GM10847 (cell line): Measurements from ENCODE around the gene NANOS1.

Experiments used
- POLR2A ChIP-seq: IDR thresholded peaks from 2 replicates; pipeline ENCODE4 v1.6.1; 2011; ENCODE audit not compliant: insufficient read length; ENCODE audit errors: extremely low read depth

NANOS1 gene

DNA sequence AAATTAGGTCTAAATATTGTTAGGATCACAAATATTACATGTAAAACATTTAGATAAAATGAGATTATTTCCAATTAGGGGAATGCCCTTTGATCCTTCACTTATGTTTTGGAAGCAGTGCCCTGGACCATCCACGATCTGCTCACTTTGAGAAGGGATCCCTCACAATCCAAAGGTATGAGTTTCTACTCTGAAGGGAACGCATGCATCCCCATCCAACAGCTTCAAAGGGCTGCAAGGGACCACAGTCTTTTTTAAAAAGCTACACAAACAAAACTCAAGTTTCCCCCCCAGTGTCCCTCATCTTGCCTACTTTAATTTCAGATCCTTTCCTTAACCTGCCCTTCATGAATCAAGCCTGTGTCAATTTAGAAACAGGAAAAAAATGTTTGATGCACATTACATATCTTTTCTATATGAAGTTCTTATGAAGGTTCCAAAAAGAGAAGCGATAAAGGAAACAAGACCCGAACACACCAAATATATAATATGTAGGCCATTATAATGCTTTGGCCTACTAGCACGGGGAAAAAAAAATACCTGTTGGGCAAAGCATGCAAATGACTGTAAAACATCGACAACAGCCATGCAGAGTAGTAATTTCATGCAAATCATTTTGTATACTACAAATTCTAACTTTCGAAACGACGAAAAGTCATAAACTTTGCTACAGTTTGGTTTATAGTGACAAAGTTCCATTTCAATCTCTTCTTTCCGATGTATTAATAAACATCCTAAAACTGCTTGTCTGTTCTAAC lies 49.1 kb downstream of the NANOS1 start:
- no peak for TF ChIP-seq POLR2A

- peak; percentile 58 for TF ChIP-seq POLR2A
These were observed 50.3 kb downstream of the NANOS1 start for GRCh38 chr10:119079599-119080520.

- TF ChIP-seq POLR2A: peak; percentile 96
These were observed 51.2 kb downstream of the NANOS1 start, which contains the start of gene EIF3A for GRCh38 chr10:119080521-119081259. EIF3A (minus strand) TSS chr10:119080817; CDS start chr10:119080676, 141 bp downstream.
